BJ (cell line): ENCODE results near the gene GARIN5A. TPM values are rescaled to one million over a fixed set of nuclear protein-coding genes. Genes with fewer than 3 reads are reported as not detected.
A peak's percentile ranks its signal among the peaks of the same experiment; 100 is the strongest.

Source experiments
- CTCF ChIA-PET: fragments of 350-600 bp; formaldehyde crosslinking; extraction: SDS; loops from one replicate; lab custom pipeline; 2021; ENCODE audit warnings: antibody characterized with exemption, inconsistent platforms; lab: Yijun Ruan, JAX
- POLR2A ChIA-PET: fragments of 300-600 bp; sonication (Branson Sonifier 250); formaldehyde crosslinking; extraction: SDS; loops from one replicate; lab custom pipeline; 2021; ENCODE audit warnings: antibody characterized with exemption; lab: Charles Lee
- DNase-seq: peaks from one replicate; pipeline ENCODE4 v3.0.0-alpha.2; 2011; ENCODE audit warnings: low read depth
- H3K27me3 ChIP-seq: 2 replicates; pipeline ENCODE4 v1.6.0; 2011; ENCODE audit warnings: low read length; ENCODE audit not compliant: control insufficient read depth, insufficient read depth
- H3K36me3 ChIP-seq: 2 replicates; pipeline ENCODE4 v1.5.1; 2011; ENCODE audit warnings: low read length; ENCODE audit not compliant: control insufficient read depth, insufficient read depth
- H3K4me3 ChIP-seq: 2 replicates; pipeline ENCODE4 v1.5.1; 2011; ENCODE audit warnings: low read depth, mild to moderate bottlenecking, control low read depth, low read length
- polyA plus RNA-seq: library from polyadenylated mRNA; depleted of rRNA; stranded (reverse); fragments of >200 nt; gene quantifications from 2 replicates; pipeline ENCODE4 v1.2.3, GENCODE V29; 2011
- TF ChIP-seq, protein P1 (sequence below): IDR thresholded peaks from 2 replicates; pipeline ENCODE4 v1.5.1; 2011; ENCODE audit warnings: low read depth, mild to moderate bottlenecking, control low read depth, inconsistent platforms, low read length, moderate library complexity; ENCODE audit not compliant: insufficient read depth

Gene GARIN5A
- polyA plus RNA-seq, 1 experiment = 0.56 TPM

DNA sequence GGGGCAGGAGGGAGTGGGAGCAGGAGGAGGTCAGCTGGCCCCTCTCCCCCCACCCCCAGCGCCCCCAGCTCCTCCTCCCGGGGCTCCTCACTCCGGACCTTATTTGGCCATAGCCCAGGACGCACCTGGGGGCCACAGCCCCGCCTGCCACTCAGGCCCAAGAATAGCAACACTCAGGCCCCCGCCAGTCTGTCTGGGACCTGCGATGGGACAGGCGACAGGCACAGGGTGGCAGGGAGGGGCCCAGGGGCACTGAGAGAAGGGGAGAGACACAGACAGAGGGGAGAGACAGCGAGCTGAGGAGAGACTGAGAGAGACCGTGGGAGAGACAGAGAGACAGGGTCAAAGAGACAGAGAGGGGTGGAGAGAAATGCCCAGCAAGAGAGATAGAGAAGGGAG, 24.1 kb upstream of the GARIN5A start:
- TF ChIP-seq, protein P1, sequence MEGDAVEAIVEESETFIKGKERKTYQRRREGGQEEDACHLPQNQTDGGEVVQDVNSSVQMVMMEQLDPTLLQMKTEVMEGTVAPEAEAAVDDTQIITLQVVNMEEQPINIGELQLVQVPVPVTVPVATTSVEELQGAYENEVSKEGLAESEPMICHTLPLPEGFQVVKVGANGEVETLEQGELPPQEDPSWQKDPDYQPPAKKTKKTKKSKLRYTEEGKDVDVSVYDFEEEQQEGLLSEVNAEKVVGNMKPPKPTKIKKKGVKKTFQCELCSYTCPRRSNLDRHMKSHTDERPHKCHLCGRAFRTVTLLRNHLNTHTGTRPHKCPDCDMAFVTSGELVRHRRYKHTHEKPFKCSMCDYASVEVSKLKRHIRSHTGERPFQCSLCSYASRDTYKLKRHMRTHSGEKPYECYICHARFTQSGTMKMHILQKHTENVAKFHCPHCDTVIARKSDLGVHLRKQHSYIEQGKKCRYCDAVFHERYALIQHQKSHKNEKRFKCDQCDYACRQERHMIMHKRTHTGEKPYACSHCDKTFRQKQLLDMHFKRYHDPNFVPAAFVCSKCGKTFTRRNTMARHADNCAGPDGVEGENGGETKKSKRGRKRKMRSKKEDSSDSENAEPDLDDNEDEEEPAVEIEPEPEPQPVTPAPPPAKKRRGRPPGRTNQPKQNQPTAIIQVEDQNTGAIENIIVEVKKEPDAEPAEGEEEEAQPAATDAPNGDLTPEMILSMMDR = no peak
- no peak overlapping the region for H3K4me3 ChIP-seq
- no peak for DNase-seq
- peaks cover 1% of the 10 kb centered on the region for H3K27me3 ChIP-seq
- no peaks in the 10 kb centered on the region for H3K36me3 ChIP-seq
- ChIA-PET CTCF (no interaction called here), POLR2A (no interaction called here)

DNA sequence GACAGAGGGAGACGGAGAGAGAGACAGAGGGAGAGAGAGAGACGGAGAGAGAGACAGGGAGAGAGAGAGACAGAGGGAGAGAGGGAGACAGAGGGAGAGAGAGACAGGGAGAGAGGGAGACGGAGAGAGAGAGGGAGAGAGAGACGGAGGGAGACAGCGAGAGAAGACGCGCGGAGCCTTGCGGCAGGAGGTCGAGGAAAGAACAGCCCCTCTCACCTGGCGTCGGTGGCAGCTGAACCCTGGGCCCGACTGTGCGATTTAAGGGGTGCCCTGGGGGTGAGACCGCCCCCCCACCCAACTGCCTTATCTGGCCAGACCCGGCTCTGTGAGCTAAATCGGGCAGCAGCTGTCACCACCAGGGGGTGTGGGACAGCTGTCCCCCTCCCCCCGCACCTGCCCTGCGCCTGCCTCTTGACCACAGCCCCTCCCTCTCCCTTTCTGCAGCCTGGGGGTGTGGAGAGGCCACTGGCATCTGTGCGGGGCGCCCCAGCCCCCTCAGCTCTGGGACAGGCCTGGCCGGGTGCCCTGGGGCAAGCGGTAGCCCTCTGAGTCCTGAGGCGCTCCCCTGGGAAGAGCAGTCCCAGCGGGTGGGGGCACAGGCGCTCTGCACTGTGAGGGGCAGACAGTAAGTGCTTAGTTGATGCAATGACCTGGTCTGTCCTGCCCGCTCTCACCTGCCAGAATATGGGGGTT, 23.6 kb upstream of the GARIN5A start:
- CTCF ChIA-PET = no interaction called here
- no peaks in the 10 kb centered on the region for H3K36me3 ChIP-seq
- POLR2A ChIA-PET = no interaction called here
- TF ChIP-seq, protein P1 = 0 out of 2 replicates have a peak, but pooled peaks have one; percentile 18
- DNase-seq = no peak
- peaks cover 1% of the 10 kb centered on the region for H3K27me3 ChIP-seq
- H3K4me3 ChIP-seq = no peak overlapping the region

DNA sequence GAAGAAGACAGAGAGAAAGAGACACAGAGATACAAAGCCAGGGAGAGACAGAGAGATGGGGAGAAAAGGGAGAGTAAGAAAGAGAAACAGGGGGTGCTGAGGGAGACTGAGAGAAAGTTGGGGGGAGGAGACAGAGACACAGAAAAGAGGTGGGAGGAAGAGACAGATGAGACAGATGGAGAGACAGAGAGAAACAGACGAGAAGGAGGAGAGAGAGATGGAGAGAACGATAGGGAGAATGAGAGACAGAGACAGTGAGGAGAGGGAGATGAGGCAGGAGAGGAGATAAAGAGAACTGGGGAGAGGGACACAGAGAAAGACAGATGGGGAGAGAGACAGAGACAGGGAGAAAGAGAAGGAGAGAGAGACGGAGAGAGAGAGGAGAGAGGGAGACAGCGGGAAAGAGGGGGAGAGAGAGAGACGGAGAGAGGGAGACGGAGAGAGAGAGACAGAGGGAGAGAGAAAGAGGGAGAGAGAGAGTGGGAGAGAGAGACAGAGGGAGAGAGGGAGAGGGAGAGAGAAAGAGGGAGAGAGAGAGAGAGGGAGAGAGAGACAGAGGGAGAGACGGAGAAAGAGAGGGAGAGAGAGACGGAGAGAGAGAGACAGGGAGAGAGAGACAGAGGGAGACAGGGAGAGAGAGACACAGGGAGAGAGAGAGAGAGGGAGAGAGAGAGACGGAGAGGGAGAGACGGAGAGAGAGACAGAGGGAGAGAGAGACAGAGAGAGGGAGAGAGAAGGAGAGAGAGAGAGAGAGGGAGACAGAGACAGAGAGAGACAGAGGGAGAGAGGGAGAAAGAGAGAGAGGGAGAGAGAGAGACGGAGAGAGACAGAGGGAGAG, 21.8 kb upstream of the GARIN5A start:
- CTCF ChIA-PET = no interaction called here
- TF ChIP-seq, protein P1 = no peak
- Histone ChIP-seq H3K4me3 (no peak overlapping the region), H3K27me3 (peaks cover 1% of the 10 kb centered on the region), H3K36me3 (no peaks in the 10 kb centered on the region)
- DNase-seq = no peak
- POLR2A ChIA-PET = no interaction called here

DNA sequence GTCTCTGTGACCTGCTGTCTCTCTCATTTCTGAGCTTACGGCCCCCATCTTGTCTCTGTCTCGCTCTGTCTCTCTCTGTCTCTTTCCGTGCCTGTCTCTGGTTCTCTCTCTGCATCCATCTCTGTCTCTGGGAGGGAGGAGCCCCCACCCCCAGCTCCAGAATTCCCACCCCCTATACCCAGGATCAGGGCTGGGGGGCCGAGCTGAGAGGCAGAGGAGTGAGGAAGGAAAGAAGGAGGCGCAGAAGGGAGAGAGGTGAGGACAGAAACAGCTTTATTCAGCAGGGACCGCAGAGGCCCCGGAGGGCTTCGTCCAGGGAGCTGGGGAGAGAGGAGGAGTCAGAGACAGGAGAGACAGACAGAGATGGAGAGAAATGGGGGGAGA, 20.4 kb upstream of the GARIN5A start:
- ChIA-PET POLR2A (no interaction called here), CTCF (interaction anchor here (0.9 kb wide), 1 partner anchor 41 kb away, joined by 3 read pairs; no protein-coding TSS in a partner anchor)
- no peaks in the 10 kb centered on the region for H3K36me3 ChIP-seq
- H3K27me3 ChIP-seq = peaks cover 8% of the 10 kb centered on the region
- DNase-seq = no peak
- TF ChIP-seq, protein P1 = no peak
- H3K4me3 ChIP-seq = no peak overlapping the region
